ENCODE measurements around the gene C1QTNF7.

C1QTNF7 gene

GRCh38 chr4:15427701-15428100 is at the start of gene C1QTNF7:
TSS of gene C1QTNF7 (plus strand) at chr4:15428033. CDS start at chr4:15435744, 7,711 bp downstream.
- no peak for DNase-seq

- DNase-seq = no peak
These were observed 49.8 kb upstream of the C1QTNF7 start for GRCh38 chr4:15378062-15378461.

GRCh38 chr4:15378493-15378892 is 49.3 kb upstream of the C1QTNF7 start:
- DNase-seq = no peak

- no peak for DNase-seq
These were observed 46.0 kb upstream of the C1QTNF7 start for GRCh38 chr4:15381806-15382338.

- DNase-seq = no peak
These were observed 45.1 kb upstream of the C1QTNF7 start for GRCh38 chr4:15382669-15383273.

- DNase-seq = no peak
These were observed 42.3 kb upstream of the C1QTNF7 start for GRCh38 chr4:15385515-15385914.

- DNase-seq = no peak
These were observed 41.9 kb upstream of the C1QTNF7 start for GRCh38 chr4:15385928-15386327.

- DNase-seq = no peak
These were observed 37.3 kb upstream of the C1QTNF7 start for GRCh38 chr4:15390494-15390893.

- DNase-seq = no peak
These were observed 35.6 kb upstream of the C1QTNF7 start for GRCh38 chr4:15392053-15392805.

GRCh38 chr4:15395311-15395710 is 32.5 kb upstream of the C1QTNF7 start:
- no peak for DNase-seq

- peak; percentile 49 to 56 for DNase-seq
These were observed 31.6 kb upstream of the C1QTNF7 start for GRCh38 chr4:15396157-15396800.

GRCh38 chr4:15398001-15398400 is 29.8 kb upstream of the C1QTNF7 start:
- no peak for DNase-seq

GRCh38 chr4:15398732-15399131 is 29.1 kb upstream of the C1QTNF7 start:
- no peak for DNase-seq

- no peak for DNase-seq
These were observed 27.6 kb upstream of the C1QTNF7 start for GRCh38 chr4:15400226-15400625.

GRCh38 chr4:15400981-15401671 is 26.7 kb upstream of the C1QTNF7 start:
- peak; percentile 27 to 41 for DNase-seq

GRCh38 chr4:15402146-15402545 is 25.7 kb upstream of the C1QTNF7 start:
- DNase-seq = no peak

- DNase-seq = peak in 1 of 2 donors; percentile 1
These were observed 24.9 kb upstream of the C1QTNF7 start for GRCh38 chr4:15402974-15403373.

GRCh38 chr4:15405018-15405417 is 22.8 kb upstream of the C1QTNF7 start:
- DNase-seq = no peak

- DNase-seq = peak; percentile 16 to 40
These were observed 17.1 kb upstream of the C1QTNF7 start for GRCh38 chr4:15410750-15411149.

- DNase-seq = no peak
These were observed 15.4 kb upstream of the C1QTNF7 start for GRCh38 chr4:15412461-15412860.

- DNase-seq = no peak
These were observed 14.7 kb upstream of the C1QTNF7 start for GRCh38 chr4:15413010-15413622.

- no peak for DNase-seq
These were observed 14.2 kb upstream of the C1QTNF7 start for GRCh38 chr4:15413623-15414019.
